Astrocyte (in vitro differentiated cells and primary cell): ENCODE data around the gene FAM25C. TPM values are rescaled to one million over a fixed set of nuclear protein-coding genes. Genes with fewer than 3 reads are reported as not detected.
"Not testable (repeated sequence)": the region's sequence is repeated elsewhere in the genome, so short reads cannot be mapped to it uniquely, and the experiment has no call there.

Source experiments
- DNase-seq: peaks from one replicate; pipeline ENCODE4 v3.0.0-alpha.2; 2010; ENCODE audit warnings: low read depth
- FAIRE-seq: peaks from 2 replicates; lab custom pipeline; 2011; peaks lifted over from hg19 to GRCh38; lab: Jason Lieb, UNC
- H2AFZ ChIP-seq: 2 replicates; pipeline ENCODE4 v1.6.0; 2012; ENCODE audit warnings: low read depth, low read length, inconsistent platforms
- H3K27ac ChIP-seq: 2 replicates; pipeline ENCODE4 v1.5.1; 2011; ENCODE audit warnings: low read depth, low read length, inconsistent platforms
- H3K27me3 ChIP-seq: 2 replicates; pipeline ENCODE4 v1.6.0; 2011; ENCODE audit warnings: low read length, inconsistent platforms; ENCODE audit not compliant: insufficient read depth
- H3K36me3 ChIP-seq: 2 replicates; pipeline ENCODE4 v1.5.1; 2011; ENCODE audit warnings: low read length, inconsistent platforms; ENCODE audit not compliant: insufficient read depth
- H3K4me1 ChIP-seq: 2 replicates; pipeline ENCODE4 v1.5.1; 2011; ENCODE audit warnings: low read length, inconsistent platforms; ENCODE audit not compliant: insufficient read depth
- H3K4me2 ChIP-seq: 2 replicates; pipeline ENCODE4 v1.6.0; 2012; ENCODE audit warnings: low read length, inconsistent platforms
- H3K4me3 ChIP-seq: 2 replicates; pipeline ENCODE4 v1.5.1; 2011; ENCODE audit warnings: low read depth, mild to moderate bottlenecking, low read length, inconsistent platforms; ENCODE audit not compliant: insufficient read depth
- H3K79me2 ChIP-seq: 2 replicates; pipeline ENCODE4 v1.6.0; 2012; ENCODE audit warnings: mild to moderate bottlenecking, low read length, inconsistent platforms; ENCODE audit not compliant: insufficient read depth
- H3K9ac ChIP-seq: 2 replicates; pipeline ENCODE4 v1.6.0; 2012; ENCODE audit warnings: mild to moderate bottlenecking, low read length, inconsistent platforms
- H3K9me3 ChIP-seq: 2 replicates; pipeline ENCODE4 v1.5.1; 2012; ENCODE audit warnings: low read depth, mild to moderate bottlenecking, low read length, inconsistent platforms; ENCODE audit not compliant: insufficient read depth
- H4K20me1 ChIP-seq: 2 replicates; pipeline ENCODE4 v1.6.0; 2012; ENCODE audit warnings: low read length, inconsistent platforms; ENCODE audit not compliant: insufficient read depth
- H3K27ac Mint-ChIP-seq: one replicate; pipeline ENCODE4 v1.8.0; 2021; ENCODE audit warnings: mild to moderate bottlenecking, mixed read lengths; ENCODE audit not compliant: unreplicated experiment
- H3K27me3 Mint-ChIP-seq: one replicate; pipeline ENCODE4 v1.8.0; 2021; ENCODE audit warnings: low read depth, mixed read lengths; ENCODE audit not compliant: unreplicated experiment
- H3K36me3 Mint-ChIP-seq: one replicate; pipeline ENCODE4 v1.8.0; 2021; ENCODE audit warnings: low read depth, mixed read lengths; ENCODE audit not compliant: unreplicated experiment
- H3K4me1 Mint-ChIP-seq: one replicate; pipeline ENCODE4 v1.8.0; 2021; ENCODE audit warnings: low read depth, mixed read lengths; ENCODE audit not compliant: unreplicated experiment
- H3K4me3 Mint-ChIP-seq: one replicate; pipeline ENCODE4 v1.8.0; 2021; ENCODE audit warnings: mild to moderate bottlenecking, moderate library complexity, mixed read lengths; ENCODE audit not compliant: unreplicated experiment
- H3K9me3 Mint-ChIP-seq: one replicate; pipeline ENCODE4 v1.8.0; 2021; ENCODE audit warnings: mild to moderate bottlenecking, mixed read lengths; ENCODE audit not compliant: unreplicated experiment
- total RNA-seq: library from RNA; stranded (reverse); gene quantifications from 2 replicates; pipeline ENCODE4 v1.2.1, GENCODE V29; 2021

The FAM25C gene
- total RNA-seq, 1 donor from 2014 or later, result not detected

DNA sequence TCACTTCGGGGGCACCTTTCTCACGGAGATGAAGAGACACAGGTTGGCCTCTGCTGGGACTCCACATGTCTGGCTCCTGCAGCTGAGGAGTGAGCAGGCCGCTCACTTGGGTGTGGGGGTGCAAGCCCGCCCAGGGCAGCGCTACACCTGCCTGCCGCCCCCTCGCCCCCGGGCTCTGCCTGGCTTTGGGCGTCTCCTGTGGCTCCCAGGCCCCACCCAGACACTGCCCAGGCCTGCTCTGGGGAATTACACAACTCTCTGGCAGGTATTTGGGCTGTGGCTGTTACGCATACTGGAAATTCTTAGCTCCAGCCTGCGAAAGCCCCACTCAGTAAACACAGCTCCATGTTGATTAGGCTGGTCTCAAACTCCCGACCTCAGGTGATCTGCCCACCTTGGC, 7.9 kb downstream of the FAM25C start:
- not testable (repeated sequence) for H3K4me2 ChIP-seq, H3K36me3 Mint-ChIP-seq, H4K20me1 ChIP-seq, H3K9me3 Mint-ChIP-seq, H2AFZ ChIP-seq, H3K27me3 Mint-ChIP-seq, H3K4me3 ChIP-seq, H3K79me2 ChIP-seq, H3K36me3 ChIP-seq, H3K27ac Mint-ChIP-seq, H3K9ac ChIP-seq, H3K27ac ChIP-seq, H3K27me3 ChIP-seq, H3K4me3 Mint-ChIP-seq, H3K4me1 Mint-ChIP-seq, H3K4me1 ChIP-seq, FAIRE-seq, H3K9me3 ChIP-seq
- DNase-seq, result peak; percentile 47

DNA sequence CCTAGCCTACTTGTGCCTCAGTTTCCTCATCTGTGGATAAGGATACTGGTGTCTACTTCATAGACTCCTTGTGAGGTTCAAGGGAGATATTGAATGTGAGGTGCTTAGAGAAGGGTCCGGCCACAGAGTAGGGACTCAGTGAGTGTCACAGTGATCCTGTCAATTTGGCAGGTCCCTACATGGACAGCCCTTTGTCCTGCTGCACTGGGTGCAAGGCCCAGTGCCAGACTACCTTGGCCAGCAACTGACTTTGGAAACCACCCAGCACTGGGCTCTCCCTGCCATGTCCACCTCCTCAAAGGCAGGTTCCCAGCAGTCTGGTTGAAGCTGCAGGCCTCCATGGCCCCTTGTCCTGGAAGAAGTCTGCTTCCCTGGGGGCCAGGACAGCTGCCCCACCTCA, 9.5 kb downstream of the FAM25C start:
- H3K36me3 ChIP-seq, H3K27ac ChIP-seq, H2AFZ ChIP-seq, H3K4me1 Mint-ChIP-seq, H3K27ac Mint-ChIP-seq, H3K27me3 Mint-ChIP-seq, H3K4me3 Mint-ChIP-seq, H3K79me2 ChIP-seq, H3K4me3 ChIP-seq, H3K9me3 ChIP-seq, H3K4me2 ChIP-seq, H3K9ac ChIP-seq, H3K36me3 Mint-ChIP-seq, FAIRE-seq, DNase-seq, H3K27me3 ChIP-seq, H3K9me3 Mint-ChIP-seq, H3K4me1 ChIP-seq, H4K20me1 ChIP-seq: not testable (repeated sequence)

DNA sequence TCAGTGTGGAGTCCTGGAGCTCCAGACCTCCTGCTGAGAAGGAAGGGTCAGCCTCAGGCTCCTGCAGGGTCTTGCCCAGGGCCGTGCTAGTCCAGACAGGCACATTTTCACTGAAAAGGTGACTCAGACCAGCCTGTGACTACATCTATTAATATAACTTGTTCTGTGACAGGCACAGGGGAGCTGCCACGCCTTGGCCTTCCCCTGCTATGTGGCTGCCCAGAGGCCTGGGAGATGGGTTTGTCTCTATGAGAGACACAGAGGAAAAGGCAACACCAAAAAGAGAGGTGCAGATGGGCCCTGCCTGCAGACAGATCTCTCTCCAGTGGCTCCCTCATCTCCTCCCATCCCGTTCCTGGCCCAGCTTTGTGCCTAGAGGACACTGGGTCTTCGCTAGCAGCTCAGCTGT, 10.0 kb downstream of the FAM25C start:
- FAIRE-seq, H3K36me3 Mint-ChIP-seq, H3K9me3 Mint-ChIP-seq: not testable (repeated sequence)

DNA sequence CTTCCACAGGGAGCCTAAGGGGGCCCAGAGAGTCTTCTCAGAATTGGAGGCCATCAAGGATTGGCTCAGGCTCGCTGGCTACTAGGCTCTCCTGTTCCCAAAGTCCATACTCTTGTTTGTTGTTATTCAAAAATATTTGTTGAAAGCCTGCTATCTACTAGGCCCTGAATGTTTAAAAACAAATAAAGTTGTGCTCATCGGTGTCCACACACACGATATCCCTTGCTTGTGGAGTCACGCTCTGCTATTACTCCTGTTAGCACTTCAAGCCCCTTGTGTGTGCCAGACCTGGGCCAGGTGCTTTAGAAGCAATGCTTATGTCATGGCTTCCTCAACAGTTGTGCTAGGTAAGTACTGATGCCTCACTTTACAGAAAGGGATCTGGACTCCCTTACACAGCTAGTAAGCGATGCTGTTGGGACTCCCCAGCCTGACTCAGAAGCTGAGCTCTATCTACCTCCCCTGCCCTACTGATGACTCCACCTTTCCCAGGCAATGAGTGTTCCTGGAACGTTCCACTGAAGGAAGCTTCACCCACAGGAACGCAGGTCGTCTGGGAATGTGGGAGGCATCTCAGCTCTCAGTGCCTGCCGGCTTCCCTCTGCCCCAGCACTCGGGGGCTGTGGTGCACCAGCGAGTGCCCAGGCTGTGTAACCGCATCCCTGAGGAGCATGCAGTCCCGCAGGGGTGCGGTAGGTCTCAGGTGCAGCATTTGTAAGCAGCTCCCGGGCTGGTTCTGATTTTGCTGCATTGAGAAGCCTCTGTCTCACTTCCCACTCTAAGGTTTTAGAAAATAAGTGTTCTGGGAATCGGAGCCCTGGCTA, 10.7 kb downstream of the FAM25C start:
- H3K79me2 ChIP-seq, H2AFZ ChIP-seq, H3K9me3 ChIP-seq, H3K9me3 Mint-ChIP-seq, H3K4me1 ChIP-seq, FAIRE-seq, H3K4me3 Mint-ChIP-seq, H3K36me3 ChIP-seq, H3K27me3 Mint-ChIP-seq, H3K4me2 ChIP-seq, H3K36me3 Mint-ChIP-seq, H3K27me3 ChIP-seq, H4K20me1 ChIP-seq, H3K4me1 Mint-ChIP-seq, H3K9ac ChIP-seq, H3K4me3 ChIP-seq: not testable (repeated sequence)
- peak overlapping the region; percentile 91 for H3K27ac ChIP-seq
- peak; percentile 92 for DNase-seq
- peak overlapping the region; percentile 98 for H3K27ac Mint-ChIP-seq

More for the DNA sequence above, 10.0 kb downstream of the FAM25C start:
- H3K79me2 ChIP-seq, DNase-seq, H3K4me1 Mint-ChIP-seq, H3K4me1 ChIP-seq, H3K27me3 Mint-ChIP-seq, H3K27me3 ChIP-seq, H3K4me2 ChIP-seq, H3K9me3 ChIP-seq, H3K9ac ChIP-seq, H3K27ac Mint-ChIP-seq, H3K4me3 ChIP-seq, H2AFZ ChIP-seq, H3K4me3 Mint-ChIP-seq, H3K36me3 ChIP-seq, H4K20me1 ChIP-seq: not testable (repeated sequence)
- peak overlapping the region; percentile 56 for H3K27ac ChIP-seq

DNA sequence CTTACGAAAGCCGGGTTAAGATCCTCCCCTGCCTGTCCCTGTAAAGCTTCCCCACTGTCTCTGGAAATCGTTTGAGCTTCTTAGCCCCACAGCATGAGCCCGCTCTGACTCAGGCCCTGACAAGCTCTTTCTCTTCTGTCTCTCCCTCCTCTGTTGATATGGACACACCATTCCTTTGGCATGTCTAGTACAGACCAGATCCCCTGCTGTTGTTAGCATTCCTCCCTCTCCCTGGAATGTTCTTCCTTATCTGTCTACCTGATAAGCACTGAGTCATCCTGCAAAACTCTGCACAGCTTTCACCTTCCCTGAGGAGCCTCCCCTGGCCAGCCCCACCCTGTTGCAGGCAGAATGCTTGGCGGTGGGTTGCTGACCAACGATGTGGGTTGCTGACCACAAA, 11.6 kb downstream of the FAM25C start:
- DNase-seq, H3K27ac Mint-ChIP-seq, H3K36me3 Mint-ChIP-seq, H3K79me2 ChIP-seq, FAIRE-seq, H3K36me3 ChIP-seq, H3K27me3 Mint-ChIP-seq, H3K4me3 ChIP-seq, H3K4me2 ChIP-seq, H3K4me1 ChIP-seq, H3K4me1 Mint-ChIP-seq, H2AFZ ChIP-seq, H3K9ac ChIP-seq, H3K9me3 ChIP-seq, H3K27ac ChIP-seq, H3K9me3 Mint-ChIP-seq, H3K4me3 Mint-ChIP-seq, H4K20me1 ChIP-seq, H3K27me3 ChIP-seq: not testable (repeated sequence)
